HG02970 (cell line): Measurements from ENCODE around the gene DCTN2.
A peak's percentile ranks its signal among the peaks of the same experiment; 100 is the strongest.
"Not testable (repeated sequence)": the region's sequence is repeated elsewhere in the genome, so short reads cannot be mapped to it uniquely, and the experiment has no call there.

Experiments
- ATAC-seq: cut with Tn5 transposase; IDR thresholded peaks from one replicate; pipeline ENCODE4 v1.9.1; 2021; ENCODE audit warnings: mild to moderate bottlenecking, moderate library complexity, moderate number of reproducible peaks; ENCODE audit not compliant: unreplicated experiment, low FRiP score

Gene DCTN2

DNA sequence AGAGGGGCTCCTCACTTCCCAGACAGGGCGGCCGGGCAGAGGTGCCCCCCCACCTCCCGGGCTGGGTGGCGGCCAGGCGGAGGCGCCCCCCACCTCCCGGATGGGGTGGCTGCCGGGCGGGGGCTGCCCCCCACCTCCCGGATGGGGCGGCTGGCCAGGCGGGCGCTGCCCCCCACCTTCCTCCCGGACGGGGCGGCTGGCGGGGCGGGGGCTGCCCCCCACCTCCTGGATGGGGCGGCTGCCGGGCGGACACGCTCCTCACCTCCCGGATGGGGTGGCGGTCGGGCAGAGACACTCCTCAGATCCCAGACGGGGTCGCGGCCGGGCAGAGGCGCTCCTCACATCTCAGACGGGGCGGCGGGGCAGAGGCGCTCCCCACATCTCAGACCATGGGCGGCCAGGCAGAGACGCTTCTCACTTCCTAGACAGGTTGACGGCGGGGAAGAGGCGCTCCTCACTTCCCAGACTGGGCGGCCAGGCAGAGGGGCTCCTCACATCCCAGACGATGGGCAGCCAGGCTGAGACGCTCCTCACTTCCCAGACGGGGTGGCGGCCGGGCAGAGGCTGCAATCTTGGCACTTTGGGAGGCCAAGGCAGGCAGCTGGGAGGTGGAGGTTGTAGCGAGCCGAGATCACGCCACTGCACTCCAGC, 51.8 kb downstream of the DCTN2 start:
- ATAC-seq = not testable (repeated sequence)

DNA sequence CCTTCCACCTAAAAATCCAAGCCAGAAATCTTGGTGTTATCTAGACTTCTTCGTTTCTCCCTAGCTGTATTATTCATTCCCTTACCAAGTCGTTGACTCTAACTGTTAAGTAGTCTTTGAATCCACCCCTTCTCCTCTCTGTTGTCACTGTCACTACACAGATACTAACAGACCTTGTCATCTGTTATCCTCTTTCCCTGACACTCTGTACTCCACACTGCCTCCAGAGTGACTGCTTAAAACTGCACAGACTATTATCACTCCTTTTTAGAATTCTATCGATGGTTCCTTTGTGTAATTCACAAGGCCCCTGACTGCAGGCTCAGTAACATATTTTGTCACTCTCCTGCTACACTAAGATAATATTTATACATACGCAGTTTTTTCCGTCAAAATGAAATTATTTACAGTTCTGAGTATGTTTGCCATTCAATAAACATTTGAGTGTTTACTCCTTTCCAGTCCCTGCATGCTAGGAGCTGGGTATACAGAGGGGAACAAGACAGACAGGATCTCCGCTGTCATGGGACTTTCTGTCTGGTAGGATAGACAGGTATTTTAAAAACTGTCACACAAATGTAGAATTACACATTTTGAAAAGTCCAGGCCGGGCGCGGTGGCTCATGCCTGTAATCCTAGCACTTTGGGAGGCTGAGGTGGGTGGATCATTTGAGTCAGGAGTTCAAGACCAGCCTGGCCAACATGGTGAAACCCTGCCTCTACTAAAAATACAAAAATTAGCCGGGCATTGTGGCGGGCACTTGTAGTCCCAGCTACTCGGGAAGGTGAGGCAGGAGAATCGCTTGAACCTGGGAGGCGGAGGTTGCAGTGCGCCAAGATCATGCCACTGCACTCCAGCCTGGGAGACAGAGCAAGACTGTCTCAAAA, 55.4 kb downstream of the DCTN2 start:
- no peak for ATAC-seq

- no peak for ATAC-seq
Observed at GRCh38 chr12:57490126-57490525, 56.9 kb downstream of the DCTN2 start.

DNA sequence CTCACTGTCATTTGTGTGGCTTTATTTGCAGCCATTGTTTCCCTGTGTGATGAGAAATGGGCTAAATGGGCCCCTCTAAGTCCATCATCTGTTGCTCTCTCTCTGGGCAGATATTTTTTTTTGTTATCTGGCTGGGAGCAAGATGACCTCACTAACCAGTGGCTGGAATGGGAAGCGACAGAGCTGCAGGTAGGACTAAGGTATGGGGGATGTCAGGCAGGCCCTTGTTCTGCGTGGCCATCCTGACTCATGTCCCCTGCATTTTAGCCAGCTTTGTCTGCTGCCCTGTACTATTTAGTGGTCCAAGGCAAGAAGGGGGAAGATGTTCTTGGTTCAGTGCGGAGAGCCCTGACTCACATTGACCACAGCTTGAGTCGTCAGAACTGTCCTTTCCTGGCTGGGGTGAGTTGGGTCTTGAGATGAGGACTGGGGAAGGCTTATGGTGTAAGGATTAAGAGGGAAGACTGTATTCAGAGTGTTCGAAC, 57.8 kb downstream of the DCTN2 start:
- ATAC-seq = no peak

- ATAC-seq = no peak
Observed at GRCh38 chr12:57488402-57489156, 58.4 kb downstream of the DCTN2 start.

DNA sequence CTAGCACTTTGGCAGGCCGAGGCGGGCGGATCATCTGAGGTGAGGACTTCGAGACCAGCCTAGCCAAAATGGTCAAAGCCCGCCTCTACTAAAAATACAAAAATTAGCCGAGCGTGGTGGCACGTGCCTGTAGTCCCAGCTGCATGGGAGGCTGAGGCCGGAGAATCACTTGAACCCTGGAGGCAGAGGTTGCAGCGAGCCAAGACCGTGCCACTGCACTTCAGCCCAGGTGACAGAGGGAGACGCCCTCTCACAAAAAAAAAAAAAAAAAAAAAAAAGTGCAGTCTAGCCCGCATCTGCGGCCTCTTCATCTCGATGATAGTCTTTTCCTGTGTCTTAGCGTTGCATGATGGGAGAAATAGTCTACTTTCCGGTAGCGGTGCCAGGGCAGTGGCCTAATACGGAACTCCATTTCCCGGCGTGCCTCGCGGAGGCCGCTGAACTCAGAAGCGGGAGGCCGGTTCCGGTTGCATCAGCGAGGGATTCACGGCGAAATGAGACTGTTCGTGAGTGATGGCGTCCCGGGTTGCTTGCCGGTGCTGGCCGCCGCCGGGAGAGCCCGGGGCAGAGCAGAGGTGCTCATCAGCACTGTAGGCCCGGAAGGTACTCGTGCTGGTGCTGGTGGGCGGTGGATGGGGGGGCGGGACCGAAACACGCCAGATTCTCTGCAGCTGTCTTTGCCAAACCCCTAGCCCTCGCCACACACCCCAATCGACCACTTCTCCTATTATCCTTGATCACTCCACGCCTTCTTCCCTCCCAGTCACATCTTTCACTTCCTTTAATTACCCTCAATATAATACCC, 59.2 kb downstream of the DCTN2 start, which contains the start of gene MARS1:
Gene MARS1, plus strand, starts transcription at position 472 of the 805 bp plus-strand sequence. Its CDS starts 23 bp downstream, at position 495.
- peak; percentile 95 for ATAC-seq

- no peak for ATAC-seq
Observed at GRCh38 chr12:57487055-57487596, 59.9 kb downstream of the DCTN2 start.

GRCh38 chr12:57485695-57486094, 61.3 kb downstream of the DCTN2 start:
- ATAC-seq = no peak

DNA sequence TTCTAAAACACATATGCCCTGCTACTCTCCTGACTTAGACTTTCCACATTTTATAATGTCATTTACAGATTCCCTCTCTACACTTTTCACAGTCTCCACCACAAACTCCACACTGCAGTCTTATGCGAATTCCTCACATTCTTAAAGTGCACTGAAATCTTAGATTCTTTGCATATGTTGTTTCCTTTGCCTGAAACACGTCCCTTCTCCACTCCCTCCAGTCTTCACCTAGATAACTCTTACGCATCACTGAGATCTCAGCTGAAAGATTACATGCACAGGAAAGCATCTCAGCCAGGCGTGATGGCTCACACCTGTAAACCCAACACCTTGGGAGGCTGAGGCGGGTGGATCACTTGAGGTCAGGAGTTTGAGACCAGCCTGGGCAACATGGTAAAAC, 63.5 kb downstream of the DCTN2 start:
- no peak for ATAC-seq

- no peak for ATAC-seq
Observed at GRCh38 chr12:57481671-57482070, 65.3 kb downstream of the DCTN2 start.
